Calu3 (cell line): ENCODE measurements around the gene MTUS2. TPM values are rescaled to one million over a fixed set of nuclear protein-coding genes. Genes with fewer than 3 reads are reported as not detected.

Experiments used
- BruUV-seq: library from RNA; stranded (reverse); fragments of 400-500 nt; replicated peaks from 2 replicates; lab custom pipeline; 2021; lab: Mats Ljungman, UMichigan
- CTCF ChIA-PET: fragments of 300-600 bp; sonication (Branson Sonifier 250); formaldehyde crosslinking; loops from one replicate; lab custom pipeline; 2022; ENCODE audit warnings: antibody characterized with exemption; lab: Charles Lee
- DNase-seq: peaks from one replicate; pipeline ENCODE4 v3.0.0; 2022
- H3K27ac Mint-ChIP-seq: one replicate; pipeline ENCODE4 v1.8.0; 2022; ENCODE audit warnings: mixed read lengths; ENCODE audit not compliant: unreplicated experiment
- H3K27me3 Mint-ChIP-seq: one replicate; pipeline ENCODE4 v1.8.0; 2022; ENCODE audit warnings: mixed read lengths; ENCODE audit not compliant: unreplicated experiment
- H3K36me3 Mint-ChIP-seq: one replicate; pipeline ENCODE4 v1.8.0; 2022; ENCODE audit warnings: mild to moderate bottlenecking, moderate library complexity, mixed read lengths; ENCODE audit not compliant: insufficient read depth, unreplicated experiment
- H3K4me1 Mint-ChIP-seq: one replicate; pipeline ENCODE4 v1.8.0; 2022; ENCODE audit warnings: mild to moderate bottlenecking, low read depth, mixed read lengths; ENCODE audit not compliant: unreplicated experiment
- H3K4me3 Mint-ChIP-seq: one replicate; pipeline ENCODE4 v1.8.0; 2022; ENCODE audit warnings: mild to moderate bottlenecking, low read depth, moderate library complexity, mixed read lengths; ENCODE audit not compliant: unreplicated experiment
- H3K9me3 Mint-ChIP-seq: one replicate; pipeline ENCODE4 v1.8.0; 2022; ENCODE audit warnings: low read depth, mixed read lengths; ENCODE audit not compliant: unreplicated experiment
- intact Hi-C: fragments of 100-400 bp; cut with micrococcal nuclease; formaldehyde crosslinking; loops from one replicate; pipeline ENCODE4 v1.10.0; 2022; ENCODE audit not compliant: unreplicated experiment
- total RNA-seq: library from RNA; stranded (reverse); gene quantifications from 2 replicates; pipeline ENCODE4 v1.2.3, GENCODE V29; 2022
- TF ChIP-seq, protein P1 (sequence below): fragments of 200-600 bp; IDR thresholded peaks from one replicate; pipeline ENCODE4 v1.8.0; 2022; ENCODE audit warnings: antibody characterized with exemption; ENCODE audit not compliant: unreplicated experiment

MTUS2 gene
- total RNA-seq, 1 experiment from 2014 or later, result not detected

DNA sequence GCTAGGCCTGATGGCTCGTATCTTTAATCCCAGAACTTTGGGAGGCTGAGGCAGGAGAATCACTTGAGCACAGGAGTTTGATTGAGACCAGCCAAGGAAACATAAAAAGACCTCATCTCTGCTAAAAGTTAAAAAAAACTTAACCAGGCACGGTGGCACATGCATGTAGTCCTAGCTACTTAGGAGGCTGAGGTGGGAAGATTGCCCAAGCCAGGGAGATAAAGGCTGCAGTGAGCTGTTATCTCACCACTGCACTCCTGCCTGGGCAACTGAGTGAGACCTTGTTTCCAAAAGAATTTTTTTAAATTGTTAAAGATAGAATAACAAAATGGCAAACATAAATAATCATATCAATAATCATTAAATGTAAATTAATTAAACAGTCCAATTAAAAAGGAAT lies 365.8 kb downstream of the MTUS2 start:
- H3K4me1 Mint-ChIP-seq, result no peaks in the 10 kb centered on the region
- no peaks in the 10 kb centered on the region for H3K27me3 Mint-ChIP-seq
- intact Hi-C loops, result no loop called here
- H3K9me3 Mint-ChIP-seq, result peaks cover 23% of the 10 kb centered on the region
- TF ChIP-seq, protein P1, sequence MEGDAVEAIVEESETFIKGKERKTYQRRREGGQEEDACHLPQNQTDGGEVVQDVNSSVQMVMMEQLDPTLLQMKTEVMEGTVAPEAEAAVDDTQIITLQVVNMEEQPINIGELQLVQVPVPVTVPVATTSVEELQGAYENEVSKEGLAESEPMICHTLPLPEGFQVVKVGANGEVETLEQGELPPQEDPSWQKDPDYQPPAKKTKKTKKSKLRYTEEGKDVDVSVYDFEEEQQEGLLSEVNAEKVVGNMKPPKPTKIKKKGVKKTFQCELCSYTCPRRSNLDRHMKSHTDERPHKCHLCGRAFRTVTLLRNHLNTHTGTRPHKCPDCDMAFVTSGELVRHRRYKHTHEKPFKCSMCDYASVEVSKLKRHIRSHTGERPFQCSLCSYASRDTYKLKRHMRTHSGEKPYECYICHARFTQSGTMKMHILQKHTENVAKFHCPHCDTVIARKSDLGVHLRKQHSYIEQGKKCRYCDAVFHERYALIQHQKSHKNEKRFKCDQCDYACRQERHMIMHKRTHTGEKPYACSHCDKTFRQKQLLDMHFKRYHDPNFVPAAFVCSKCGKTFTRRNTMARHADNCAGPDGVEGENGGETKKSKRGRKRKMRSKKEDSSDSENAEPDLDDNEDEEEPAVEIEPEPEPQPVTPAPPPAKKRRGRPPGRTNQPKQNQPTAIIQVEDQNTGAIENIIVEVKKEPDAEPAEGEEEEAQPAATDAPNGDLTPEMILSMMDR, result no peak
- H3K27ac Mint-ChIP-seq, result no peak overlapping the region
- CTCF ChIA-PET, result no interaction called here
- no peak for DNase-seq
- H3K4me3 Mint-ChIP-seq, result no peak overlapping the region
- no peaks in the 10 kb centered on the region for H3K36me3 Mint-ChIP-seq
- no TSS peak for BruUV-seq

DNA sequence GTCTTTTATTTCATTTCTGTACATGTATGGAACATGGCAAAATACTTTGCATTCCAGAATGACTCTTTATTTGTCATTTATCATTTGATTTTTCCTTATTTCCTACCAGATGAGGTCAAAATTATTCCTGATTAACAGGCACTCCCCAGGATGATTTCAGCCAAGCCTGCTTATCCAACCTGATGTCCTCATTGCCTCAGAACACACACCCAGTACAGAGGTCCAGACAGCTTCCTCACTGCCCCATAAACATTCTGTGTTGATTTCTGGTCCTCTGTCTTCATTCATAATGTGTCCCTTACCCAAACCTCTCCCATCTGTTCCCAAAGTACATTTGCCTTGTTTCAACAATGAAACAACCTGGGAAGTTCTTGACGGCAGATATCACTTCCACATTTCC lies 367.4 kb downstream of the MTUS2 start:
- H3K27ac Mint-ChIP-seq, result no peak overlapping the region
- DNase-seq, result no peak

GRCh38 chr13:29190298-29190697 lies 370.2 kb downstream of the MTUS2 start:
- H3K4me1 Mint-ChIP-seq, result no peaks in the 10 kb centered on the region
- intact Hi-C loops, result no loop called here
- no TSS peak for BruUV-seq
- H3K27me3 Mint-ChIP-seq, result no peaks in the 10 kb centered on the region
- no peaks in the 10 kb centered on the region for H3K36me3 Mint-ChIP-seq
- H3K27ac Mint-ChIP-seq, result no peak overlapping the region
- DNase-seq, result no peak
- H3K4me3 Mint-ChIP-seq, result no peak overlapping the region
- TF ChIP-seq, protein P1, result no peak
- peaks cover 17% of the 10 kb centered on the region for H3K9me3 Mint-ChIP-seq
- CTCF ChIA-PET, result no interaction called here

More for the DNA sequence above, 367.4 kb downstream of the MTUS2 start:
- Mint-ChIP-seq H3K27me3 (no peaks in the 10 kb centered on the region), H3K4me1 (no peaks in the 10 kb centered on the region), H3K4me3 (no peak overlapping the region), H3K36me3 (no peaks in the 10 kb centered on the region), H3K9me3 (peaks cover 26% of the 10 kb centered on the region)
- BruUV-seq, result no TSS peak
- intact Hi-C loops, result no loop called here
- CTCF ChIA-PET, result no interaction called here
- TF ChIP-seq, protein P1, result no peak

- no TSS peak for BruUV-seq
- Mint-ChIP-seq H3K36me3 (no peaks in the 10 kb centered on the region), H3K27ac (no peak overlapping the region), H3K9me3 (peaks cover 14% of the 10 kb centered on the region), H3K27me3 (no peaks in the 10 kb centered on the region), H3K4me1 (no peaks in the 10 kb centered on the region), H3K4me3 (no peak overlapping the region)
- CTCF ChIA-PET, result no interaction called here
- intact Hi-C loops, result no loop called here
- no peak for DNase-seq
- TF ChIP-seq, protein P1, result no peak
Measured at GRCh38 chr13:29193083-29193482, 372.9 kb downstream of the MTUS2 start.
